WTC11 (cell line): Measurements from ENCODE around the gene IRGM.

Experiments used
- CTCF ChIP-seq: fragments of 200-600 bp; IDR thresholded peaks from 2 replicates; pipeline ENCODE4 v1.8.0; 2022; ENCODE audit warnings: antibody characterized with exemption
- USF1 ChIP-seq: sonication (generic); formaldehyde crosslinking; IDR thresholded peaks from 2 replicates; pipeline ENCODE4 v1.8.0; 2022; ENCODE audit warnings: mild to moderate bottlenecking, missing genetic modification reagents
- TF ChIP-seq, protein P1 (sequence below): sonication (generic); formaldehyde crosslinking; IDR thresholded peaks from 2 replicates; pipeline ENCODE4 v1.8.0; 2022; ENCODE audit warnings: mild to moderate bottlenecking, missing genetic modification reagents

- TF ChIP-seq CTCF = no peak
- no peak for TF ChIP-seq USF1 (CRISPR knock-in tag)
- TF ChIP-seq, protein P1, sequence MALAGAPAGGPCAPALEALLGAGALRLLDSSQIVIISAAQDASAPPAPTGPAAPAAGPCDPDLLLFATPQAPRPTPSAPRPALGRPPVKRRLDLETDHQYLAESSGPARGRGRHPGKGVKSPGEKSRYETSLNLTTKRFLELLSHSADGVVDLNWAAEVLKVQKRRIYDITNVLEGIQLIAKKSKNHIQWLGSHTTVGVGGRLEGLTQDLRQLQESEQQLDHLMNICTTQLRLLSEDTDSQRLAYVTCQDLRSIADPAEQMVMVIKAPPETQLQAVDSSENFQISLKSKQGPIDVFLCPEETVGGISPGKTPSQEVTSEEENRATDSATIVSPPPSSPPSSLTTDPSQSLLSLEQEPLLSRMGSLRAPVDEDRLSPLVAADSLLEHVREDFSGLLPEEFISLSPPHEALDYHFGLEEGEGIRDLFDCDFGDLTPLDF = no peak
These were observed 994 bp downstream of the IRGM start for GRCh38 chr5:150847334-150847695.
